Mononuclear cell (primary cell): ENCODE measurements around the gene HSDL1. TPM values are rescaled to one million over a fixed set of nuclear protein-coding genes. Genes with fewer than 3 reads are reported as not detected.
A peak's percentile ranks its signal among the peaks of the same experiment; 100 is the strongest.
"Not testable (repeated sequence)": the region's sequence is repeated elsewhere in the genome, so short reads cannot be mapped to it uniquely, and the experiment has no call there.

Experiments used
- H3K27me3 ChIP-seq: 2 replicates; pipeline ENCODE4 v1.6.0; 2011; ENCODE audit warnings: low read length, control low read depth; ENCODE audit not compliant: insufficient read depth
- H3K4me1 ChIP-seq: 2 replicates; pipeline ENCODE4 v1.5.1; 2011; ENCODE audit warnings: mild to moderate bottlenecking, low read length, control low read depth; ENCODE audit not compliant: insufficient read depth
- H3K4me3 ChIP-seq: 2 replicates; pipeline ENCODE4 v1.5.1; 2011; ENCODE audit warnings: mild to moderate bottlenecking, low read length, moderate library complexity
- H3K9me3 ChIP-seq: 2 replicates; pipeline ENCODE4 v1.5.1; 2011; ENCODE audit warnings: low read depth, mild to moderate bottlenecking, control low read depth, low read length
- total RNA-seq: library from RNA; depleted of rRNA; stranded (reverse); fragments of >200 nt; gene quantifications from one replicate; pipeline ENCODE4 v1.2.3, GENCODE V29; 2012

The HSDL1 gene
- total RNA-seq, 1 donor: 12.0 TPM

DNA sequence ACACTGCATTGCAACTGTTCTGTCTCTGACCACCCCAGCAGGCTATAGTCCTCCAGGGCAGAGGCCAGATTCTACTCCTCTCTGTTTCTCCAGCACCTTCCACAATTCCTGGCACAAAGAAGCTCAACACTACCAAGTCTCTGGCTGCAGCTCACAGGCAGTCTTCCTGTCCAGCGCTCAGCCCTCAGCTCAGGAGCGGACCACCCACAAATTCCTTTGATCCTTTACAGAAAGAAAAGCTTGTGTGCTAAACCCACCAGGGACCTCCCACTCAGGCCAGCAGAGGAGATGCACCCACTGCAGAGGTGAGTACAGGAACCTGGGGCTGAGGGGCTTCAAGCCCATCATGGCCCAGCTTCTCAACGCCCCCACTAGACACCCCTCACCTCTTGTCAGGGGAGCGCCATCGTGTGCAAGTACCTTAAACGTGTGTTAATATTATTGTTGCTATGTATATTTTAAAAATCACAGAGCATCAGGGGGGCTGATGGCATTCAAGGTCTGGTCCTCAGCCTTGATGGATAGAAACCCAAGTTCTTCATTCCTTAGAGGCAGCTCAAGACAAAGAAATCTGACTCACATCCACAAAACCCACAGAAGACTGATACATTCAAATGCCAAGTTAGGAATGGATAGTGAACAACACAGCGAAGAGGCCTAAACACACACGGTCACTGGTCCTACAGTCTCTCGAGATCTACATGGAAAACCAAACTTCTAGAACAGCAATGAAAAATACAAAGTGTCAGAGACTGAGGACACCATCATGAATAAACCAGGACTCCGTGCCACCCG, 8.4 kb downstream of the HSDL1 start:
- no peaks in the 10 kb centered on the region for H3K27me3 ChIP-seq
- H3K4me3 ChIP-seq: no peak overlapping the region
- no peaks in the 10 kb centered on the region for H3K9me3 ChIP-seq
- no peaks in the 10 kb centered on the region for H3K4me1 ChIP-seq

GRCh38 chr16:84132527-84133285, 12.3 kb downstream of the HSDL1 start:
- no peaks in the 10 kb centered on the region for H3K9me3 ChIP-seq
- H3K4me1 ChIP-seq: no peaks in the 10 kb centered on the region
- no peak overlapping the region for H3K4me3 ChIP-seq
- no peaks in the 10 kb centered on the region for H3K27me3 ChIP-seq

GRCh38 chr16:84131117-84131516, 13.9 kb downstream of the HSDL1 start:
- no peaks in the 10 kb centered on the region for H3K27me3 ChIP-seq
- no peak overlapping the region for H3K4me3 ChIP-seq
- no peaks in the 10 kb centered on the region for H3K9me3 ChIP-seq
- no peaks in the 10 kb centered on the region for H3K4me1 ChIP-seq

DNA sequence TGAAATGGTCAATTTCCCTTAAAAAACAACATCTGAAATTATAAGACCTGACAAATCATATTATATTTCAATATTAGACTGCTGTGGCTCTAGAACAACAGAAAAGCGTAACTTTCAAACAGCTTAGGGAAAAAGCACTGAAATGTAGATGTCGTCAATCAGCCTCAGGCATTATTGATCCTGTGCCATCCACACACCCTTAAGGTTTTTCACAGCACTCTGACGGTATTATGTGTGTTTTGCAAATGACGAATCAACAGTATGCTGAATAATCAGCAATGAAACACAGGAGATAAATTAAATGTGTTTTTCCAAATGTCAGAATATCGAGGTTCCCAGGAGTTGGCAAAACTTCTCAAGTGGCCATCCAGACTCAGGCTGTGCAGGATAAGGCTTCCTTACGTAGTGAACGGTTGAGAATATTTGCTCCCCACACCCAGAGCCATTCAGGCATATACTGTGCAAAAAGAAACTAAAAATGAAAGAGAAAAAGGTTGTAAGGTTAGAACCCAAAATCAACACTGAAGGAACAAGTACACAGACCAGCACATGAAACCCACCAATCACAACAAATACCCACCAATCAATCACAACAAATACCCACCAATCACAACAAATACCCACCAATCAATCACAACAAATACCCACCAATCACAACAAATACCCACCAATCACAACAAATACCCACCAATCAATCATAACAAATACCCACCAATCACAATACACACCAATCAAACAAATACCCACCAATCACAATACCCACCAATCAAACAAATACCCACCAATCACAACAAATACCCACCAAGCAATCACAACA, 20.5 kb downstream of the HSDL1 start:
- no peaks in the 10 kb centered on the region for H3K4me1 ChIP-seq
- H3K4me3 ChIP-seq: no peak overlapping the region
- no peaks in the 10 kb centered on the region for H3K9me3 ChIP-seq
- H3K27me3 ChIP-seq: no peaks in the 10 kb centered on the region

- no peaks in the 10 kb centered on the region for H3K9me3 ChIP-seq
- peaks cover 12% of the 10 kb centered on the region for H3K4me1 ChIP-seq
- no peaks in the 10 kb centered on the region for H3K27me3 ChIP-seq
- no peak overlapping the region for H3K4me3 ChIP-seq
Measured at GRCh38 chr16:84121007-84121406, 24.0 kb downstream of the HSDL1 start.

GRCh38 chr16:84120023-84120422, 25.0 kb downstream of the HSDL1 start:
- Histone ChIP-seq H3K4me3 (no peak overlapping the region), H3K27me3 (no peaks in the 10 kb centered on the region), H3K4me1 (peaks cover 22% of the 10 kb centered on the region), H3K9me3 (no peaks in the 10 kb centered on the region)

DNA sequence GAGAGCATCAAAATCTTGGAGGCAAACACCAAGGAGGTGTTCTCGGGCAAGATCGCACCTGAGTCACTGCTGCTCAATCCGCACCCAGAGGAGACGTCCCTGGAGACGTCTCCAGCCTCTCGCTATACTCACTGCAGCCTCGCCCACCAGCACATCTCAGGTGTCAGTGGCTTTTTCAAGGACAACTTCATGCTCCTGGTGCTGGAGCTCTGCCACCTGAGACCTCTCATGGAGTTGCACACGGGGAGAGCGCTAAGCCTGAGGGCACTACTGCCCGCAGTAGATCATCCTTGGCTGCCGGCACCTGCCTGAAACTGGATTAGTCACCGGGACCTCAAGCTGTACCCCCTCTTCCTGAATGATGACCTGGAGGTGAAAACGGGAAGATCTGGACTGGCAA, 25.6 kb downstream of the HSDL1 start:
- no peak overlapping the region for H3K4me3 ChIP-seq
- H3K9me3 ChIP-seq: no peaks in the 10 kb centered on the region
- no peaks in the 10 kb centered on the region for H3K27me3 ChIP-seq
- H3K4me1 ChIP-seq: peaks cover 28% of the 10 kb centered on the region

GRCh38 chr16:84118315-84118714, 26.7 kb downstream of the HSDL1 start:
- H3K27me3 ChIP-seq, H3K9me3 ChIP-seq, H3K4me3 ChIP-seq: not testable (repeated sequence)
- peaks cover 36% of the 10 kb centered on the region for H3K4me1 ChIP-seq

- Histone ChIP-seq H3K4me3 (peak overlapping the region; percentile 85), H3K27me3 (no peaks in the 10 kb centered on the region), H3K4me1 (peaks cover 36% of the 10 kb centered on the region), H3K9me3 (no peaks in the 10 kb centered on the region)
Measured at GRCh38 chr16:84117494-84117843, 27.5 kb downstream of the HSDL1 start.

DNA sequence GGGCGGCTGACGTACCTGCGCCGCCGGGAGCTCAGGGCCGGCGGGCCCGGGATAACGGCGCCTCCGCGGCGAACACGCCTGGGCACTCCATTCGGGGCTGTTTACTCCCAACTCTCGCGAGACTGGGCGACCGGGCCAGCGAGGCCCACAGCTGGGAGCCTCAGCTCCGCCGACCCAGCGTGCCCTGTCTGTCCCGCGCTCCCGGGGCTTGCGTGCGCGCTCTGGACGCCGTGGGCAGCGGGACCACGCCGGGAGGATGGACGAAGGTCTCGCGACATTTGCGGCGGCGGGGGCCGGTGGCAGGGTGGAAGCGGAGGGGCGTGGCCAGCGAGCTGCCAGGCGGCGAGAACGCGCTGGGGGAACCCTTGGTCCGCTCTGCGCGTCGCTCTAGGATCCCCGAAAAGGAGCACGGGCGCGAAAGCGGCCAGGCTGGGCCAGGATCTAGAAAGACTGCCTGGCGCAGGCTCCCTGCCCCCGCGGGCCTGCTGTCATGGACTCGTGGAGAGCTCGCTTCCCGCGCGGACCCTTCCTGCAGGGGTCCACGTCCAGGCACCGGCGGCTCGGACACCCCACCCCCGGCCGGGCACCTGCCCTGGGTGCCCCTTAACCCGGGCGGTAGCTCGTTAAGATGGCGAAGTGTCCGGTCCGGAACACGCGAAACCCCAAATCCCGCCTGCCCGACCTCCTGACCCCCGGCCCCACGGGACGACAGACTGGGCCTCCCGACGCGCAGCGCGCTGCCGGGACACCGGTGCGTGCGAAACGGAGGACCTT, 28.1 kb downstream of the HSDL1 start, which contains the start of gene MBTPS1:
TSS of gene MBTPS1 (minus strand) at position 223 of the 774 bp plus-strand sequence. CDS start 15,159 bp downstream, outside the sequence.
- Histone ChIP-seq H3K4me3 (peak within 1 kb of the TSS; percentile 85), H3K9me3 (no peaks in the 10 kb centered on the region), H3K27me3 (no peaks in the 10 kb centered on the region), H3K4me1 (peaks cover 36% of the 10 kb centered on the region)

GRCh38 chr16:84115919-84116719, 28.9 kb downstream of the HSDL1 start:
- H3K27me3 ChIP-seq: no peaks in the 10 kb centered on the region
- H3K4me1 ChIP-seq: peaks cover 36% of the 10 kb centered on the region
- H3K9me3 ChIP-seq: no peaks in the 10 kb centered on the region
- H3K4me3 ChIP-seq: peak overlapping the region; percentile 85

- H3K4me1 ChIP-seq: peaks cover 38% of the 10 kb centered on the region
- not testable (repeated sequence) for H3K4me3 ChIP-seq, H3K27me3 ChIP-seq, H3K9me3 ChIP-seq
Measured at GRCh38 chr16:84111949-84112348, 33.0 kb downstream of the HSDL1 start.

DNA sequence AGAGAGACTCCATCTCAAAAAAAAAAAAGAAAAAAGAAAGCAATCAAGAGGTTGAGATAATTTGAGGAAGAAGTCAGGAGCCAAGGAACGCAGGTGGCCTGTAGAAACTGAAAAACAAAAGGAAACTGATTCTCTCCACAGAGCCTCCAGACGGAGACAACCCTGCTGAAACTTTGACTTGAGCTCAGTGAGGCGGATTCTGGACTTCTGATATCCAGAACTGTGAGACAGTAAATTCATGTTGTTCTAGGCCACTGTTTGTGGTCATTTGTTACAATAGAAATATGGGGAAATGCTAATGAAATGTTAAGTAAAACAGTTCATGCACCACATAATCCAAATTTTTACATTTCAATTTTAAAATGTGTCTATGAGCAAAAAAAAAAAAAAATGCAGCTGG, 33.5 kb downstream of the HSDL1 start:
- no peaks in the 10 kb centered on the region for H3K9me3 ChIP-seq
- peaks cover 38% of the 10 kb centered on the region for H3K4me1 ChIP-seq
- H3K4me3 ChIP-seq: no peak overlapping the region
- no peaks in the 10 kb centered on the region for H3K27me3 ChIP-seq

- no peaks in the 10 kb centered on the region for H3K27me3 ChIP-seq
- H3K9me3 ChIP-seq: no peaks in the 10 kb centered on the region
- peaks cover 30% of the 10 kb centered on the region for H3K4me1 ChIP-seq
- H3K4me3 ChIP-seq: no peak overlapping the region
Measured at GRCh38 chr16:84110527-84110926, 34.5 kb downstream of the HSDL1 start.
